SK-N-SH (cell line): Measurements from ENCODE around the gene UGGT2. TPM values are rescaled to one million over a fixed set of nuclear protein-coding genes. Genes with fewer than 3 reads are reported as not detected.

ENCODE experiments used
- CTCF ChIA-PET: fragments of 300-600, 350-600 bp; formaldehyde crosslinking; extraction: SDS; loops from one replicate; lab custom pipeline; 2021; lab: Yijun Ruan, JAX
- POLR2A ChIA-PET: fragments of 350-600 bp; sonication (Branson Sonifier 250); formaldehyde crosslinking; extraction: SDS; loops from one replicate; lab custom pipeline; 2020; ENCODE audit warnings: antibody characterized with exemption, inconsistent platforms; lab: Yijun Ruan, JAX
- DNase-seq: peaks from one replicate; pipeline ENCODE4 v3.0.0; 2012
- H2AFZ ChIP-seq: fragments of 200-600 bp; sonication (generic); 2 replicates; pipeline ENCODE4 v1.8.1; 2016; ENCODE audit warnings: antibody characterized with exemption, mild to moderate bottlenecking, low read depth
- H3F3A ChIP-seq: fragments of 200-600 bp; sonication (generic); replicated peaks from 2 replicates; pipeline ENCODE3; 2016; ENCODE audit warnings: antibody characterized with exemption, mild to moderate bottlenecking; ENCODE audit not compliant: insufficient read depth
- H3K27ac ChIP-seq, 2 experiments: fragments of 200-500 bp in 1 of 2; fragments of 200-600 bp in 1 of 2; sonication (Bioruptor generic) in 1 of 2; sonication (generic), shearing (Covaris generic) in 1 of 2; 2 replicates each; pipeline versions ENCODE4 v1.5.1 to v1.6.1; 2014 to 2016; ENCODE audit warnings: low read depth in 2 of 2, inconsistent platforms in 1 of 2, low read length in 1 of 2, mild to moderate bottlenecking in 1 of 2, mixed read lengths in 1 of 2
- H3K27me3 ChIP-seq: fragments of 200-600 bp; sonication (generic), shearing (Covaris generic); 2 replicates; pipeline ENCODE4 v1.6.1; 2016; ENCODE audit warnings: mixed run types; ENCODE audit not compliant: insufficient read depth
- H3K36me3 ChIP-seq, 2 experiments: fragments of 200-500 bp in 1 of 2; fragments of 200-600 bp in 1 of 2; sonication (Bioruptor generic) in 1 of 2; sonication (generic) in 1 of 2; replicated peaks in 1 of 2; 2 replicates each; pipeline versions ENCODE3 to v1.5.1; 2014 to 2016; ENCODE audit warnings: low read length in 1 of 2, mild to moderate bottlenecking in 1 of 2; ENCODE audit not compliant: insufficient read depth in 2 of 2, control insufficient read depth in 1 of 2
- H3K4me1 ChIP-seq, 2 experiments: fragments of 200-500 bp in 1 of 2; fragments of 200-600 bp in 1 of 2; sonication (Bioruptor generic) in 1 of 2; sonication (generic), shearing (Covaris generic) in 1 of 2; 2 replicates each; pipeline versions ENCODE4 v1.5.1 to v1.6.1; 2014 to 2016; ENCODE audit warnings: low read depth in 1 of 2, low read length in 1 of 2, mixed run types in 1 of 2; ENCODE audit not compliant: insufficient read depth in 2 of 2, control insufficient read depth in 1 of 2
- H3K4me2 ChIP-seq: fragments of 200-600 bp; sonication (generic), shearing (Covaris generic); 2 replicates; pipeline ENCODE4 v1.6.1; 2017; ENCODE audit warnings: mixed run types
- H3K4me3 ChIP-seq, 2 experiments: fragments of 200-500 bp in 1 of 2; fragments of 200-600 bp in 1 of 2; sonication (Bioruptor generic) in 1 of 2; sonication (generic), shearing (Covaris generic) in 1 of 2; 2 replicates each; pipeline versions ENCODE4 v1.5.1 to v1.8.1; 2014 to 2016; ENCODE audit warnings: low read depth in 2 of 2, inconsistent platforms in 1 of 2, low read length in 1 of 2, mild to moderate bottlenecking in 1 of 2, mixed read lengths in 1 of 2, moderate library complexity in 1 of 2
- H3K79me2 ChIP-seq: fragments of 200-600 bp; sonication (generic); 2 replicates; pipeline ENCODE4 v1.8.1; 2017; ENCODE audit warnings: mild to moderate bottlenecking; ENCODE audit not compliant: insufficient read depth
- H3K9ac ChIP-seq: fragments of 200-600 bp; sonication (generic); 2 replicates; pipeline ENCODE4 v1.6.1; 2017; ENCODE audit warnings: mixed run types
- H3K9me2 ChIP-seq: fragments of 200-600 bp; sonication (generic); 2 replicates; pipeline ENCODE4 v1.6.1; 2017; ENCODE audit warnings: mixed run types
- H3K9me3 ChIP-seq: fragments of 200-600 bp; sonication (generic); 2 replicates; pipeline ENCODE4 v1.6.1; 2017; ENCODE audit warnings: mixed run types, mild to moderate bottlenecking, moderate library complexity
- H4K20me1 ChIP-seq: fragments of 200-600 bp; sonication (generic); 2 replicates; pipeline ENCODE4 v1.6.1; 2017; ENCODE audit warnings: mild to moderate bottlenecking, mixed run types; ENCODE audit not compliant: insufficient read depth
- EP300 ChIP-seq, 2 experiments: IDR thresholded peaks; 2 replicates each; pipeline versions ENCODE4 v1.4.0 to v1.6.1; 2012; ENCODE audit warnings: borderline replicate concordance in 1 of 2, low read depth in 1 of 2, low read length in 1 of 2
- EZH2phosphoT487 ChIP-seq: fragments of 200-600 bp; sonication (generic); IDR thresholded peaks from 2 replicates; pipeline ENCODE4 v1.6.1; 2017; ENCODE audit warnings: low read depth, mixed run types, mild to moderate bottlenecking, antibody characterized with exemption, moderate library complexity, borderline replicate concordance
- FOSL2 ChIP-seq: IDR thresholded peaks from 2 replicates; pipeline ENCODE4 v1.4.0; 2012; ENCODE audit warnings: low read depth, mild to moderate bottlenecking, moderate library complexity, borderline replicate concordance
- FOXJ3 ChIP-seq: sonication (generic); formaldehyde crosslinking; IDR thresholded peaks from 2 replicates; pipeline ENCODE4 v1.5.1; 2020; ENCODE audit warnings: mild to moderate bottlenecking, missing genetic modification reagents
- FOXM1 ChIP-seq: IDR thresholded peaks from 2 replicates; pipeline ENCODE4 v1.4.0; 2012; ENCODE audit warnings: low read depth, mild to moderate bottlenecking
- GATA2 ChIP-seq: sonication (generic); formaldehyde crosslinking; IDR thresholded peaks from 2 replicates; pipeline ENCODE4 v1.5.0; 2020; ENCODE audit warnings: mild to moderate bottlenecking, missing genetic modification reagents
- JUND ChIP-seq: IDR thresholded peaks from 2 replicates; pipeline ENCODE4 v1.4.0; 2012
- MAX ChIP-seq: IDR thresholded peaks from 2 replicates; pipeline ENCODE4 v1.4.0; 2012; ENCODE audit warnings: low read depth
- RAD21 ChIP-seq: IDR thresholded peaks from 2 replicates; pipeline ENCODE4 v1.6.1; 2012; ENCODE audit warnings: mild to moderate bottlenecking, low read length
- RCOR1 ChIP-seq: fragments of 150-350 bp; IDR thresholded peaks from 2 replicates; pipeline ENCODE4 v1.6.1; 2017; ENCODE audit warnings: antibody characterized with exemption, low read length
- REST ChIP-seq: IDR thresholded peaks from 2 replicates; pipeline ENCODE4 v1.6.1; 2012; ENCODE audit warnings: mild to moderate bottlenecking, low read depth, low read length, moderate library complexity
- RFX5 ChIP-seq: IDR thresholded peaks from 2 replicates; pipeline ENCODE4 v1.6.1; 2012; ENCODE audit warnings: mild to moderate bottlenecking, improper control_type of control experiment, low read length
- SIN3A ChIP-seq: IDR thresholded peaks from 2 replicates; pipeline ENCODE4 v1.6.1; 2012; ENCODE audit warnings: low read depth, mild to moderate bottlenecking, low read length, moderate library complexity, borderline replicate concordance
- SMC3 ChIP-seq: IDR thresholded peaks from 2 replicates; pipeline ENCODE4 v1.6.1; 2012; ENCODE audit warnings: low read depth, low read length, improper control_type of control experiment
- TCF12 ChIP-seq: IDR thresholded peaks from 2 replicates; pipeline ENCODE4 v1.4.0; 2012
- TEAD4 ChIP-seq: IDR thresholded peaks from 2 replicates; pipeline ENCODE4 v1.4.0; 2012; ENCODE audit warnings: mild to moderate bottlenecking, borderline replicate concordance; ENCODE audit not compliant: insufficient read depth
- YY1 ChIP-seq: IDR thresholded peaks from 2 replicates; pipeline ENCODE4 v1.4.0; 2012; ENCODE audit warnings: low read depth, mild to moderate bottlenecking
- WGBS: methylation state at CpG from one replicate; pipeline ENCODE4 v1.1.6; 2017; ENCODE audit warnings: low lambda C conversion rate; 5-methylcytosine and 5-hydroxymethylcytosine counted together
- polyA plus RNA-seq, 3 experiments: library from polyadenylated mRNA; depleted of rRNA; stranded (reverse); fragments of >200 nt; gene quantifications; 2 replicates each; pipeline ENCODE4 v1.2.3, GENCODE V29; 2012
- TF ChIP-seq, protein P1 (sequence below): fragments of 150-350 bp; IDR thresholded peaks from 2 replicates; pipeline ENCODE4 v1.6.1; 2016; ENCODE audit warnings: mild to moderate bottlenecking, low read depth, low read length
- TF ChIP-seq, protein P2 (sequence below): IDR thresholded peaks from 2 replicates; pipeline ENCODE4; 2012
- TF ChIP-seq, protein P3 (sequence below): IDR thresholded peaks from 2 replicates; pipeline ENCODE4 v1.4.0; 2012; ENCODE audit warnings: low read depth, borderline replicate concordance

Gene UGGT2
- polyA plus RNA-seq, 1 of the 3 experiments (the other 2 are of a cell fraction) = 13.3 TPM

GRCh38 chr13:96065849-96066248, 12.6 kb upstream of the UGGT2 start:
- Histone ChIP-seq H3K36me3 (no peaks in the 10 kb centered on the region), H3K9me3 (no peaks in the 10 kb centered on the region), H3F3A (no peaks in the 10 kb centered on the region), H3K27me3 (no peaks in the 10 kb centered on the region), H3K4me1 (no peaks in the 10 kb centered on the region), H3K9me2 (no peaks in the 10 kb centered on the region), H3K4me3 (no peak overlapping the region), H3K27ac (no peak overlapping the region), H3K79me2 (no peaks in the 10 kb centered on the region), H3K4me2 (no peak overlapping the region), H2AFZ (no peak overlapping the region), H3K9ac (no peak overlapping the region), H4K20me1 (no peaks in the 10 kb centered on the region)
- ChIA-PET POLR2A (no interaction called here), CTCF (interaction anchor here (1.1 to 3.5 kb wide), 4 partner anchors 8 to 751 kb away, joined by 3 to 13 read pairs (median 5); partner anchors contain the start of gene UGGT2)
- TF ChIP-seq RCOR1 (no peak), RAD21 (peak; percentile 39)
- no peak for DNase-seq
- WGBS = 71% methylated on average over 2 of the region's 2 CpGs

DNA sequence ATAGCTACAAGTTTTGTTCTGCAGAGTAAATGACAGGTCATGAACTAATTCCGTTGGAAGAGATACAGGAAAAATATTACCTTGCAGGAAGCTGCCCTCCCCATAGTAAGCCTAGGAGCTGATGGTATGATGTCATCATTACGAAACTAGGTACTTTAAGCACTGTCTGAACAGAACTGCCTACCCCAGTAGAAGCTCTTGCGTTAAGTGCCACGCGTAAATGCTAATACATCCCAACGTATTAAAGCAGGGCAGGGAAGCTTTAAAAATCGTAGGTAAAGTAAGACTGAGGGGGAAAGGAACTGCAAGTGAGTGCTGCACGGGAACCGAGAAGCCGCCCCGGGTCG, 572 bp downstream of the UGGT2 start:
- Histone ChIP-seq H3K9ac (peak overlapping the region; percentile 80), H2AFZ (peak overlapping the region; percentile 73), H4K20me1 (0 out of 2 replicates have a peak, but pooled peaks cover 4% of the 10 kb centered on the region), H3K4me2 (peak overlapping the region; percentile 83), H3K9me3 (no peaks in the 10 kb centered on the region), H3K79me2 (peaks cover 53% of the 10 kb centered on the region), H3K4me1 (peaks cover 0 to 3% of the 10 kb centered on the region in 2 experiments; a peak in 2 of 4 replicates), H3K27me3 (no peaks in the 10 kb centered on the region), H3F3A (no peaks in the 10 kb centered on the region), H3K4me3 (peak overlapping the region; percentile 74 to 98), H3K9me2 (no peaks in the 10 kb centered on the region), H3K27ac (peak overlapping the region; percentile 68 to 71), H3K36me3 (no peaks in the 10 kb centered on the region)
- peak; percentile 61 for DNase-seq
- ChIA-PET POLR2A (interaction anchor here (1.6 kb wide), 1 partner anchor 25 kb away, joined by 5 read pairs; no protein-coding TSS in a partner anchor), CTCF (interaction anchor here (0.7 to 1.9 kb wide), 3 partner anchors 14 to 33 kb away, joined by 3 to 11 read pairs (median 6); no protein-coding TSS in a partner anchor)
- WGBS = under 1% methylated on average over 12 of the region's 12 CpGs
- TF ChIP-seq RFX5 (no peak), GATA2 (CRISPR knock-in tag) (no peak), EP300 (IDR thresholded peaks at IDR 0.05; ENCODE audit: borderline replicate concordance in 1 of 2, low read depth in 1 of 2, low read length in 1 of 2) (no peak), SMC3 (no peak), TEAD4 (no peak), REST (no peak), SIN3A (no peak), MAX (no peak), EZH2phosphoT487 (no peak), FOXM1 (no peak), FOSL2 (no peak), JUND (no peak), YY1 (no peak), FOXJ3 (CRISPR knock-in tag) (no peak), TCF12 (no peak)
- TF ChIP-seq, protein P1, sequence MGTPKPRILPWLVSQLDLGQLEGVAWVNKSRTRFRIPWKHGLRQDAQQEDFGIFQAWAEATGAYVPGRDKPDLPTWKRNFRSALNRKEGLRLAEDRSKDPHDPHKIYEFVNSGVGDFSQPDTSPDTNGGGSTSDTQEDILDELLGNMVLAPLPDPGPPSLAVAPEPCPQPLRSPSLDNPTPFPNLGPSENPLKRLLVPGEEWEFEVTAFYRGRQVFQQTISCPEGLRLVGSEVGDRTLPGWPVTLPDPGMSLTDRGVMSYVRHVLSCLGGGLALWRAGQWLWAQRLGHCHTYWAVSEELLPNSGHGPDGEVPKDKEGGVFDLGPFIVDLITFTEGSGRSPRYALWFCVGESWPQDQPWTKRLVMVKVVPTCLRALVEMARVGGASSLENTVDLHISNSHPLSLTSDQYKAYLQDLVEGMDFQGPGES = no peak
- TF ChIP-seq, protein P2, sequence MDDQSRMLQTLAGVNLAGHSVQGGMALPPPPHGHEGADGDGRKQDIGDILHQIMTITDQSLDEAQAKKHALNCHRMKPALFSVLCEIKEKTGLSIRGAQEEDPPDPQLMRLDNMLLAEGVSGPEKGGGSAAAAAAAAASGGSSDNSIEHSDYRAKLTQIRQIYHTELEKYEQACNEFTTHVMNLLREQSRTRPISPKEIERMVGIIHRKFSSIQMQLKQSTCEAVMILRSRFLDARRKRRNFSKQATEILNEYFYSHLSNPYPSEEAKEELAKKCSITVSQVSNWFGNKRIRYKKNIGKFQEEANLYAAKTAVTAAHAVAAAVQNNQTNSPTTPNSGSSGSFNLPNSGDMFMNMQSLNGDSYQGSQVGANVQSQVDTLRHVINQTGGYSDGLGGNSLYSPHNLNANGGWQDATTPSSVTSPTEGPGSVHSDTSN = no peak
- TF ChIP-seq, protein P3, sequence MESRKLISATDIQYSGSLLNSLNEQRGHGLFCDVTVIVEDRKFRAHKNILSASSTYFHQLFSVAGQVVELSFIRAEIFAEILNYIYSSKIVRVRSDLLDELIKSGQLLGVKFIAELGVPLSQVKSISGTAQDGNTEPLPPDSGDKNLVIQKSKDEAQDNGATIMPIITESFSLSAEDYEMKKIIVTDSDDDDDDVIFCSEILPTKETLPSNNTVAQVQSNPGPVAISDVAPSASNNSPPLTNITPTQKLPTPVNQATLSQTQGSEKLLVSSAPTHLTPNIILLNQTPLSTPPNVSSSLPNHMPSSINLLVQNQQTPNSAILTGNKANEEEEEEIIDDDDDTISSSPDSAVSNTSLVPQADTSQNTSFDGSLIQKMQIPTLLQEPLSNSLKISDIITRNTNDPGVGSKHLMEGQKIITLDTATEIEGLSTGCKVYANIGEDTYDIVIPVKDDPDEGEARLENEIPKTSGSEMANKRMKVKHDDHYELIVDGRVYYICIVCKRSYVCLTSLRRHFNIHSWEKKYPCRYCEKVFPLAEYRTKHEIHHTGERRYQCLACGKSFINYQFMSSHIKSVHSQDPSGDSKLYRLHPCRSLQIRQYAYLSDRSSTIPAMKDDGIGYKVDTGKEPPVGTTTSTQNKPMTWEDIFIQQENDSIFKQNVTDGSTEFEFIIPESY = no peak
